GM18502 (cell line): ENCODE measurements around the gene PTGIS.

Experiments
- ATAC-seq: cut with Tn5 transposase; IDR thresholded peaks from one replicate; pipeline ENCODE4 v1.9.1; 2021; ENCODE audit warnings: mild to moderate bottlenecking; ENCODE audit not compliant: unreplicated experiment, poor library complexity

Gene PTGIS

DNA sequence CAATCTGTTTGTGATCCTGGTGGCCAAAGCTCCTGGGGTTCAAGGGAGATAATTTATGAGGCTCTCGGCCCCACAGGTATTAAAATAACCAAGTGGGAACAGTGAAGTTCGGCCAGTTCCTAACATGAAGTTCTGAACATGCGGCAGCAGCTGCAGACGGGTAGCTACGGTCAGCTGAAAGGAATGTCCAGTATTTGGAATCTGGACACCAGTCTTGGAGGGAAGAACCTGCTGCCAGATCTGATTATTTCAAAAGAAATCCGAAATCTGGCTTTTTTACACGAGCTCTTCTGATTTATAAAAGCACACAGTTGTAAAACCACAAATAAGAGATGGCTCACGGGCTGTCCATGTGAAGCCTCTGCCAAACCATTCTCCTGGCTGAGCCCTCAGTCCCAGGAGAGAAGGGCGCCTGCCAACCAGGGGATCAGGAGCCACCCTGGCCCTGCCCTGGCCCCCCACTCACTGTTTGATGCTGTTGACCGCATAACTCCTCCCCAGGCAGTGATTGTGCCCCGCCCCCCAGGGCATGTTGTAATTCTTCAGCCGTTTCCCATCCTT lies 57.3 kb downstream of the PTGIS start:
- ATAC-seq, result no peak

DNA sequence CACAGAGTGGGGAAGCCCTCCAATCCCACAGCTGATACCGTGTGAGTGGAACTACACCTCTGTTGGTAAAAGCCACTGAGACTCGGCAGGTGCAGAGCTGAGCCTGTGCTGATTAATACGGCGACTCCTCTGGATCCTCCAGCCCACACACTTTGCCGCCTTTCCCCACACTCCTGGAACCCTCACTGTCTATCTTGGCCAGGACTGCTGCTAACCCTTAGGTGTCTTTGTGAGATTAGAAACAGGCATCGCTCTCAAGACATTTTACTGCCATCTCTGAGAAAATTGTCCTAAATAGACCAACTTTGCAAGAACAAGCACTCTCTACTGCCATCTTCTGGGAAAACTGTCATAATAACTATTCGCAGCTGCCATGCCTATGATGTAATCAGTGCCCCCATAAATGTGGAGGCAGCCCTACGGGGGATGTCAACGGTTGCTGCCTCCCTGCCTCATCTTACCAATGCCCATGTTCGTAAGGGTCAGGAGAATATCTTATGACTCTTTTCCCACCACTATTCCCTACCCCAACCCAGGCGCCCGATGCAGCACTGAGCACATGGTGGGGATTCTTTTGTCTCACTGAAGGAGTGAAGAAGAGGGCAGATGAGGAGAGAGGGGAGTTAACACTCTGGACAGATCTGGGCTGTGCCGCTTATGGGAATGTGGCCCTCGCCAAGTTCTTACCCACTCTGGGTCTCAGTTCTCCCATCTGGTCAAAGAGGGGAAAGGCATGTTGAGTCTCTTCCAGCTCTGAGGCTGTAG lies 59.3 kb downstream of the PTGIS start:
- ATAC-seq, result no peak

DNA sequence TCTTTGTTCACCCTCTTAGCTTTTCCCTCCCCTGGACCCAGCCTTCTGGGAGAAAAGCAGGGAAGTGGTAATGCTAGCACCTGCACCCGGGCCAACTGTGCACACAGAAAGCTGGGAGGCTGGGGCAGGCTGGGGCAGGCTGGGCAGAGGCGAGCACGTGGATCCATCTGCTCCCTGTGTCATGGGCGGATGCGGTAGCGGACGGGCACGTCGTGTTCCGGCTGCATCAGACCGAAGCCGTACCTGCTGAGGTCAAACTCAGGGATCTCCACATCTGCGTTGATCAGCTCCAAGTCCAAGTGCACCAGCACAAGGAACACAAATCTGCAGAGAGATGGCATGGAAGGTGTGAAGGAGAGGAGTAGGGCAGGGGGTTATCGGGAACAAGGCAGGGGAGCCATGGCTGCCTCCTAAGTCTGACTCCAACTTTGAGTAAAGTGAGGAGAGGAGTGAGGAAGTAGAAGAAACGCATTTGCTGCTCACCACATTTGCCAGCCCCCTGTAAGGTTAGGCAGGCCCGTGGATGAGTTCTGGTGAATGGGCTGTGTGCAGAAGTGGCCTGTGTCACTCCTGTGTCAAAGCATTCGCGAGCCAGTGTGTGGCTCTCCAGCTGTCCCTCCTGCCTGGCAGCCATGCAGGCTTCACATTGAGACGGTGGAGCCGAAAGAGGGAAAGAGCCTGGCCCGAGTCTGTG lies 60.0 kb downstream of the PTGIS start:
- no peak for ATAC-seq

DNA sequence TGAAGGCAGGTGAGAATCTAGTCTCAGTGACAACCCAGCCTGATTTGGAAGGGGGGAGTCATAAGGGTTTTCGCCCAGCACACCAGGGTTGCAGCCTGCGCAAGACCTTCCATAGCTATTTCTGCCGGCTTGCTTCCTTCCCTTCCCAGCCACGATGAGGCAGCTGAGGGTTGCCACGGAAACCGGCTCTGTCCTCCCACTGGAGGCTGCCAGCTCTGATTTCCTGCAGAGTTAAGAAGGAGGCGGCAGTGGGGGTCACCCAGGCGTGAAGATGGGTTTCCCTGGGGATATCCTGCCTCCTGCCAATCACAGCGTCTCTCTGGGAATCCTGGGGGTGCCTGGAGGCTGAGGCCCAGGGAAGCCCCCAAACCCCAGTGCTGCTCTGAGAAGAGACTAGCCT lies 62.4 kb downstream of the PTGIS start:
- ATAC-seq, result no peak

DNA sequence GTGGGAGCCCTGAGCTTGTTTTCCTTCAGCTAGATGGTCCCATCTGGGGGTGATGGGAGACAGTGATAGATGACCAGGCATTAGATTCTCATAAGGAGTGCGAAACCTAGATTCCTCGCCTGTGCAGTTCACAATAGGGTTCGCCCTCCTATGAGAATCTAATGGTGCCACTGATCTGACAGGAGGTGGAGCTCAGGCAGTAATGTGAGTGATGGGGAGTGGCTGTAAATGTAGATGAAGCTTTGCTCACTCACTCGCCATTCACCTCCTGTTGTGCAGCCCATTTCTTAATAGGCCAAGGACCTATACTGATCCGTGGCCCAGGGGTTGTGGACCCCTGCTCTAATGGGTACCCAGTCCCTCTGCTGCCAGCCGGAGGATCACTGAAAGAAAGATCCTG lies 64.8 kb downstream of the PTGIS start:
- no peak for ATAC-seq

DNA sequence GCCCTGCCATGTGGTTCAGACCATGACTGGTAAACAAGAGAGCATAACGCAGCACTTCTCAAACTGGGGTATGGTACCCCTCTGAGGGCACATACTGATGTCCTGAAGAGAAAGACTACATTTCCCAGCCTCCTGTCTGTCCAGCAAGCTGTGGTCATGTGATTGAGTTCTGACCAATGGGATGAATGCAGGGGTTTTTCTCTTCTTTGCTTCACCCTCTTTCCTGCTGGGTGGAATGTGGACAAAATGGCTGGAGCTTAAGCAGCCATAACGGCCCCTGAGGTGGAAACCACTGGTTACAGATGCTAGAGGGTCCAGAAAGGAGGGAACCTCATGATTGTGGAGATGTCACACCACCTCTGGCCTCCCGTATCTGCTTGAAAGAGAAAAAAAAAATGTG lies 66.0 kb downstream of the PTGIS start:
- no peak for ATAC-seq

DNA sequence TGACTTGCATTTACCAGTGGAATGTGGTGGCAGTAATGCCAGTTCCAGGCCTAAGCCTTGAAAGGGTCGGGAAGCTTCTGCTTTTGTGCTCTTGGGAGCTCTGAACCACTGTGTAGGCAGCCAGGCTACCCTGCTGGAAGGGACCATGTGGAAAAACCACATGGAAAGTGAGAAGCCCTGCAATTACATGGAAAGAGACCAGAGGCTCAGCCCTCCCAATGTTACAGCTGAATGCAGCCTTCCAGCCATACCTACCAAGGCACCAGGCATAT lies 70.6 kb downstream of the PTGIS start:
- no peak for ATAC-seq

DNA sequence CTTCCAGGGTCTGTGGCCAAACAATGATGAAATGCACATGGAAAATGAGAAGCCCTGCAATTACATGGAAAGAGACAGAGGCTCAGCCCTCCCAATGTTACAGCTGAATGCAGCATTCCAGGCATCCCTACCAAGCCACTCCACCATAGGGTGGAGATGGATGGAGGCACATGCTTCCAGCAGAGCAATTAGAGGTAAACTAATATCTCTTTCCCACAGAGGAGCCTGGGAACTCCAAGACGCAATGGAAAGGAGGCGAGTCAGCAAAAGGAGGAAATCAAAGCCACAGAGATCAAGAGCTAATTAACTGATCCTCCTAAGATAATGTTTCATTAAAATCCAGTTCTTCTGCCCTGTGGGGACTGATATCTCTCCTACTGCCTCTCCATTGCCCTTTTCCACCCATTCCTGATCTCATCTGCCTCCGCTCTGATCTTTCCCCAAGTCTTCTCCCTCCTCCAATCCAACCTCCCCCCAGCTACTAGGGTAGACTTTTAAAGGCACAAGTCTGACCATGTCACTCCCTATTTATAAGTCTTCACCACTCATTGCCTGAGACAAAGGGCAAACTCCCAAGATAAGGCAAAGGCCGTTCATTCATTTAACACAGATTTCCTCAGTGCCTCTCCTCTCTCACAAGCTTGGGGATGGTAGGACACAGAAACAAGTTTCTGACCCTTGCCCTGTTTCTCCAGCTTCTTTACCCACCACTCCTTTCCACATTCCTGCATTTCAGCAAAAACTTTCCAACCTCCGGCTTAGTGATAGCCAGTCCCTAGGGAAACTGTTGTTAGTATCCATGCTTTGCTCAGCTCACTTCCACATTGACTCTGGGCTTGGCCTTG lies 71.2 kb downstream of the PTGIS start:
- ATAC-seq, result no peak

DNA sequence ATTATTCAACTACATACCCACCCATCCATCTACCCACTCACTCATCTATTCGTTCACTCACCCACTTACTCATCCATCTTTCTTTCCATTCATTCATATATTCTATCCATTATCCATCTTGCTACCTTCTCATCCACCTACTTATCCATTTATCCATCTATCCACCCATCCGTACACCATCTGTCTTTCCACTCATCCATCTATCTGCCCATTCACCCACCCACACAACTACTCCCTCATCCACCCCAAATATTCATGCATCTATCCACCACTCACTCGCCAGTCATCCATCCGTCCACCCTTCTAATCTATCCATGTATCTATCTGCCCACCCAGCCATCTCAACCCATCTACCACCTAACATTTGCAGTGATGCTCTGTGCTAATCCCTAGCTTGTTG lies 71.9 kb downstream of the PTGIS start:
- no peak for ATAC-seq

DNA sequence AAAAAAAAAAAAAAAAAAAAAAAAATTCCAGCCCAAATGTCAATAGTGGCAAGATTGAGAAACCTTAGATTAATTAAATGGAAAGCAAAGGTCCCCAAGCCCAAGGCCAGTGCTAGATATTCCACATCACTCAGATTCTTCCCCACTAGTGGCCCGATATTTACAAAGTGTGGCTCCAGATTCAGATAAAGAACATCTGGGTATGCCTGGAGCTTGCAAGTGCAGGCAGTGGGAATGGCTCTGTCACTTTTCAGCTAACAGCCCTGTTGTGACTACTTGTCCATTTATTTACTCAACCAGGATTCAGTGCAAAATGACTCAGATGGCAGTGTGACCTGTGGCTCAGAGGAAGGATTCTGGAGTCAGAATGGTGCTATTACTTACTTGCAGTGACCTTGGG lies 77.2 kb downstream of the PTGIS start:
- no peak for ATAC-seq

DNA sequence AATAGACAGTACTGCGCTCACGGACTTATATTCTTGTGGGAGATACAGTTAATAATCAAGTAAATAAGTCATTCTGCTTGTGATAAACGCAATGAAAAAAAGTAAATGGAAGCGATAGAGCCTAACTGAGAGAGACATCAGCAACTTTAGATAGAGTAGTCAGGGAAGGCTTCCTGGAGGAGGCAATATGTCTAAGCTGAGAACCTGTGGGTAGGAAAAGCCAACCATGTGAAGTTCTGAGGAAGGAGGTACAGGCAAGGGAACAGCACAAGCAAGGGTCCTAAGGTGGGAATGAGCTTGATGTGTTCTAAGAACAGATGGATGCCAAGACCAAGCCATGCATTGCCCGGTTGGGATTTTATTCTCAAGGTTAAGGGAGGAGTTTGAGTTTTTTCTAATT lies 78.2 kb downstream of the PTGIS start:
- no peak for ATAC-seq

DNA sequence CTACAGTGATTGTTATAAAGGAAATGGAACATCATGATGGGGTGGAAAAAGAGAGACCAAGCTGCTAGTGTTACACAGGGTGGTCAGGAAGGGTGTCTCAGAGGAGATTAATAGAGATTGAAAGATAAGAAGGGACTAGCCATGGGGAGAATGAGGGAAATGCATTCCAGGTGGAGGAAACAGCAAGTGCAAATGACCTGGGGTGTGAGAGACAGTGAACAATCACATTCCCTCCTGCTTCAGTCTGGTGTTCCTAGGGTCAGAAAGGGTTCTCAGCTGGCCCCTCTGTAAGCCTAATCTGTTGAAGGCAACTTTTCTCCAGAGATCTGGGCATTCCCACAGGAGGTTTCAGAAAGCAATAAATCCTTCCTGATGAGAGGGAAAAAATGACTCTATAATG lies 81.9 kb downstream of the PTGIS start:
- no peak for ATAC-seq

DNA sequence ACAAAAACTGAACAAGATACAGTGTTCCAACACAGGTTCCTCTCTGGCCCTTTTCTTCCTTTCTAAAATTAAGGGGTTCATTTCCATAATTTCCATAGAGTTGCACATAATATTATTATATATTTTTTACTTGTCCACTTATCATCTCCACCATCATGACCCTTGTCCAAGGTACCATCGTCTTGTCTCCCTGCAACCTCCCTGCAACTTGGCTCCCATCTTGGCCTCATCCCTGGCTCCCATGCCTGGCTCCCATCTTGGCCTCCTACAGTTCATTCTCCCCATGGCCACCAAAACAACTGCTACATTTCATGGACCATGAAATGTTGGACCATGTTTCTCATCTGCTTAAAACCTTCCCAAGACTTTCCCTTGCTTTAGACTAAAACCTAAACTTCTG lies 82.4 kb downstream of the PTGIS start:
- ATAC-seq, result no peak

DNA sequence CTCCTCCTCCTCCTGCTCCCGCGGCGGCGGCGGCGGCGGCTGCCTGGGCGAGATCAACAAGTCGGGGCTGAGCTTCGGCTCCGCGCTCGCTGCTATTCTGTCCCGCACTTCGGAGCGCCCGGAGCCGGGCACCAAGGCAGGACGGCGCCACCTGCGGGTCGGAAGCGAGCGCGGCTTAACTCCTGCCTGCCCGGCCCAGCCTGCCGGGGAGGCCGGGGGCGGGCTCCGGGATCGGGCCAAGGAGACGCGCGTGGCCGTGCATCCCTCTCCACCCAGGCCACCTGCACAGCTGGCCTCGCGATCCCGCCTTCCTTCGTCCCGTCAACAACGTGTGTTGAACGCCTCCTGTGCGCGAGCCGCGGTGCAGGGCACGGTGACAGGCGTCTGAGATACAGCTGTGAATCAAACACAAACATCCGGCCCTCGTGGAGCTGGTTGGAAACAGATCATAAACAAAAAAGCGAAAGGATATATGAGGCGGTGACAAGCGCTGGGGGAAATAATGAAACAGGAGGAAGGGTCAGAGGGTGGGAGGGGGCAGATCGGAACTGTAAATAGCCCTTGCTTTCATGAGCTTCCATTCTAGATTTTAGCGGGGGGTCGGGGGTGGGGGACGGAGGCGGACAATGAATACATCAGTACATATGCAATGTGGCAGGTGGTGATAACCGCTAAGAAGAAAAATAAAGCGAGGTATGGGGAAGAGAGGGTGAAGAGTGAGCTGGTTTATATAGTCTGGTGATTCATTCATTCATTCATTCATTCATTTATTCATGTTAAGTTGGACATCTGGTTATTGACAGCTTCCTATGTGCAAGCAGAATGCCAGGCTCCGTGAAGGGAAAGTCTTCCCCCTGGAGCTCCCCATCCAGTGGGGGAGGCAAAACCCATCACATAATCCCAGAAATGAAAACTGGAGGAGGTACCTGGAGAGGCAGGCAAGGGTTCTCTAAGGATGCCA lies 83.5 kb downstream of the PTGIS start:
- ATAC-seq, result no peak

DNA sequence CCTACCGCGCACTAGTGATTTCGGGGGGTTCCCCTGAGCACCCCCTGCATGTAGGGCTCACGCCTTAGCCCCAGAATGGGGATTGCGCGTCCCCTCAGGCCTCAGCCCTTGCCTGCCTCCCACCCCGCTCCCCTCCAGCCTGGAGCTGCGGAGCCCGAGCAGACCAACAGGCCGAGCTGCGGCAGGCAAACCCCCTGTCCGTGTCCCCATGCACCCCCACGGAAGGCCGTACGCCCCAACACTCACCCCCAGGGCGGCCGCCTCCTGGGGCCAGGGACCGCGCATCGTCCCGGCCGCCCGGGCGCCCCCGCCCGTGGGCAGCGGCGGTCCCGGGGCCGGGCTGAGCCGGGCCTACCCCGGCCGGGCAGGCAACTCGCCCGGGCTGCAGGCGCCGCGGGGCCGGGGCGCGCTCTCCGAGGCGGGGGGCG lies 84.2 kb downstream of the PTGIS start:
- ATAC-seq, result no peak

DNA sequence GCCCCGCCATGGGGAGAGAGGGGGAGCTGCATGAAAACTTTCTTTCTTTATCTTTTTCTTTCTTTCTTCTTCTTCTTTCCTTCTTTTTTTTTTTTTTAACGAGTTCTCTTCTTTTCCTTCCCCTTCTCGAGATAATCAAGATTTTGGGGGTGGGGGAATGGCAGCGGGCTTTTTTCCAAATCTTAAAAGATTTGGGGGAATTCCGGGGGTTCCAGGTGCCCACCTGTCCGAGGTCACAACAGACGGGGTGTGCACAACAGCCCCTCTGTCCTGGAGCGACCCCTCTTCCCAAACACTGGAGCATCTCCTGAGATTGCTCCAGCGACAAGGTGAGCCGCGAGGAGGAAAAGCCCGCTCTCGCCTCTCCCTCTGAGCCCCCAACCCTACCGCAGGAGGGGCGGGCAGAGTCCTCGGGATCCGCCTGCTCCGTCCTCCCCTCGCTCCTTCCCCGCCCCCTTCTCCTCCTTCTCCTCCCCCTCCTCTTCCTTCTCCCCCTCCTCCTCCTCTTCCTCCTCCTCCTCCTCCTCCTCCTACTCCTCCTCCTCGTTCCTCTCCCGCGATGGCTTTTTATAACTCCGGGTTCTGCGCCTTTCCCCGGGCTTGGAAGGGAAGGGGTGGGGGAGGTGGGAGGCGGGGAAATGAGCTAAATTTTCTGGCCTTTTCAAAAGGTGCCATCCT lies 84.8 kb downstream of the PTGIS start:
- ATAC-seq, result no peak

DNA sequence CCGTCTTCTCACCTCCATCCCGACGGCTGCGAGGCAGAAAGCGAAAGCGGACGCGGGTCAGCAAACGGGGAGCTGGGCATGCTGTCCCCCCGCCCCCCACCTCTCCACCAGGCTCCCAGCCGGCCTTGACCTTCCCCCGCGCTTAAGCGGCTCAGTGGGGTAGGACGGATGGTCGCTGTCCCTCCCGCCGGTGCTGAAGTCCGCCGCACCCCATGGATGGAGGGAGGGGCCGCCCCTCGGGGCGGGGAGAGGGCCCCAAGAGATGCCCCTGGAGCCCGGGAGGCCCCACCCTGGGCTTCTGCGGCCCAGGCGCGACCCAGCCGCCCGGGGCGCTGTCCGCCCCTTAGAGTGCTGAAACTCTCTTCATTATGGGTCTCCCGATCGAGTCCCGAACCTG lies 85.3 kb downstream of the PTGIS start, which contains the start of gene KCNB1:
Gene KCNB1, minus strand, starts transcription at position 48 of the 397 bp plus-strand sequence. CDS start 188 bp downstream, outside the sequence.
- no peak for ATAC-seq

DNA sequence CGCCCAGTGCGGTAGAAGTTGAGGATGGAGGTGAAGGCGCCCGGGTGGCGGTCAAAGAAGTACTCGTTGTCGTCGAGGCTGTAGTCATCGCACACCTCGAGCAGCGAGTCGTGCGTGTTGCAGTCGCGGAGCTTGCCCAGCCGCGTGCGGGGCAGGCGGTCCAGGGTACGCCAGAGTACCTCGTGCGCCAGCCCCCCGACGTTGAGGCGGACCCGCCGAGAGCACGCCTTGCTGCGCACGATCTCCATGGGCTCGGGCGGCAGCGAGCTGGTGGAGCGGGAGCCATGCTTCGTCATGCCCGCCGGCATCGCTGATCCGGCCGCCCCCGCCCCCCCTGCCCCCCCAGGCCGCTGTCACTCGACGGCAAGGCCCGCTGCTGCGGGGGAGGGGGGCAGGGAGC lies 85.8 kb downstream of the PTGIS start:
- ATAC-seq, result no peak

DNA sequence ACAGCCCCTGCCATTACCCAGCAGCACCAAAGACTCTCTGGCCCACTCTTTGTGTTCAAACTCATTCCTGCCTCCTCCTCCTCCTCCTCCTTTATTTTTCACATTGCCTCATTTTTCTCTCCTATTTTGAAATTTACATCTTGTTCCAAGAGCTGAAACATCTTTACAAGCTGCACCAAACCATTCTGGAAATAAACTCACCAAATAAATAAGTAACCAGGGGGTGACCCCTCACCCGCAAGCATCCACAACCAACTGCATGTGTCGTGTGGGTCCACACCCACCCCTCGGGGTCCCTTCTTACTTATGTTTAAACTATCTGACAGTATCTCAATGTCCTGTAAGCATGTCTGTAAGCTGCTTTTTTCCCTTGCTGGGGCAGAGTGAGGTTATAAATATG lies 86.8 kb downstream of the PTGIS start:
- ATAC-seq, result no peak
